T-cell (primary cell): ENCODE results near the gene DND1. TPM values are rescaled to one million over a fixed set of nuclear protein-coding genes. Genes with fewer than 3 reads are reported as not detected.
A peak's percentile ranks its signal among the peaks of the same experiment; 100 is the strongest.

Experiments
- ATAC-seq, 4 experiments: fragments of 200-7000 bp in 3 of 4; fragments of 150-1000 bp in 1 of 4; cut with Tn5 transposase; replicated peaks in 1 of 4; 1 replicate in 3 of 4; 2 replicates in 1 of 4; pipeline ENCODE4 v1.10.0; 2021; ENCODE audit warnings: moderate library complexity in 3 of 4, mild to moderate bottlenecking in 2 of 4, moderate number of reproducible peaks in 1 of 4
- CTCF ChIA-PET, 2 donors: fragments of 300-600 bp; sonication (Branson Sonifier 250); formaldehyde crosslinking; loops; one replicate each; lab custom pipeline; 2022; ENCODE audit warnings: antibody characterized with exemption in 2 of 2; lab: Charles Lee
- POLR2A ChIA-PET, 2 donors: fragments of 300-600 bp; sonication (Branson Sonifier 250); formaldehyde crosslinking; loops; one replicate each; lab custom pipeline; 2022; ENCODE audit warnings: antibody characterized with exemption in 2 of 2; lab: Charles Lee
- DNase-seq, 35 experiments: peaks; one replicate each; pipeline versions ENCODE4 v3.0.0 to v3.0.0-alpha.2; 2013 to 2023
- H3K27ac ChIP-seq: one replicate; pipeline ENCODE4 v1.5.1; 2013; ENCODE audit warnings: low read length
- H3K27me3 ChIP-seq, 2 experiments: replicated peaks in 1 of 2; 1 replicate in 1 of 2; 2 replicates in 1 of 2; pipeline versions ENCODE4 v1.6.1 to v1.7.0; 2013; ENCODE audit warnings: low read length in 1 of 2, mixed read lengths in 1 of 2; ENCODE audit not compliant: control insufficient read depth in 2 of 2, insufficient read depth in 2 of 2; ENCODE audit errors: extremely low read depth in 1 of 2
- H3K36me3 ChIP-seq, 2 donors: 1 replicate in 1 of 2; 2 replicates in 1 of 2; pipeline versions ENCODE4 v1.6.1 to v1.7.0; 2013; ENCODE audit warnings: low read length in 1 of 2; ENCODE audit not compliant: control insufficient read depth in 2 of 2, insufficient read depth in 1 of 2; ENCODE audit errors: extremely low read depth in 1 of 2
- H3K4me1 ChIP-seq, 2 experiments: 1 replicate in 1 of 2; 2 replicates in 1 of 2; pipeline versions ENCODE4 v1.6.1 to v1.7.0; 2013; ENCODE audit warnings: low read length in 2 of 2, mixed read lengths in 1 of 2; ENCODE audit not compliant: insufficient read depth in 2 of 2, control insufficient read depth in 1 of 2; ENCODE audit errors: extremely low read depth in 1 of 2
- H3K4me3 ChIP-seq, 2 donors: 1 replicate in 1 of 2; 2 replicates in 1 of 2; pipeline versions ENCODE4 v1.5.1 to v1.7.0; 2013; ENCODE audit warnings: mild to moderate bottlenecking in 2 of 2, low read length in 1 of 2, moderate library complexity in 1 of 2; ENCODE audit not compliant: control insufficient read depth in 1 of 2; ENCODE audit errors: extremely low read depth in 1 of 2
- H3K9me3 ChIP-seq: 2 replicates; pipeline ENCODE4 v1.7.0; 2013
- H3K27ac Mint-ChIP-seq, 2 donors: one replicate each; pipeline ENCODE4 v1.8.0; 2020 to 2021; ENCODE audit warnings: mild to moderate bottlenecking in 2 of 2, mixed read lengths in 2 of 2
- H3K27me3 Mint-ChIP-seq, 2 donors: one replicate each; pipeline ENCODE4 v1.8.0; 2021 to 2022; ENCODE audit warnings: mixed read lengths in 2 of 2
- H3K36me3 Mint-ChIP-seq: one replicate; pipeline ENCODE4 v1.8.0; 2021; ENCODE audit warnings: mixed read lengths
- H3K4me1 Mint-ChIP-seq, 3 donors: one replicate each; pipeline ENCODE4 v1.8.0; 2020 to 2022; ENCODE audit warnings: mixed read lengths in 3 of 3, mild to moderate bottlenecking in 1 of 3
- H3K4me3 Mint-ChIP-seq, 3 donors: one replicate each; pipeline ENCODE4 v1.8.0; 2020 to 2022; ENCODE audit warnings: mild to moderate bottlenecking in 3 of 3, mixed read lengths in 3 of 3, moderate library complexity in 3 of 3
- H3K9me3 Mint-ChIP-seq, 3 donors: one replicate each; pipeline ENCODE4 v1.8.0; 2020 to 2022; ENCODE audit warnings: mixed read lengths in 3 of 3
- WGBS: methylation state at CpG from one replicate; pipeline ENCODE4 v1.1.5; 2013; ENCODE audit warnings: missing lambda C conversion rate; ENCODE audit not compliant: insufficient coverage; 5-methylcytosine and 5-hydroxymethylcytosine counted together
- total RNA-seq, 35 experiments: library from RNA in 6 of 35; stranded (reverse) in 6 of 35; fragments of 120-200 nt in 1 of 35; gene quantifications; one replicate each; pipeline versions ENCODE4 v1.2.1 to v1.2.4 and lab custom pipeline; 2013 to 2026

DND1 gene
- total RNA-seq, 5 donors from 2014 or later (not counting 1 experiment from before 2014, with no cell fraction given) = 3.0 to 6.4 (median 5.5) TPM

- Mint-ChIP-seq H3K27ac (peak overlapping the region; percentile 2 to 27), H3K4me3 (peak overlapping the region; percentile 37 to 88 (median 47)), H3K36me3 (no peaks in the 10 kb centered on the region), H3K27me3 (peaks cover 0 to 3% of the 10 kb centered on the region in 2 donors), H3K4me1 (peaks cover 27 to 40% (median 33%) of the 10 kb centered on the region in 3 donors), H3K9me3 (no peaks in the 10 kb centered on the region)
- WGBS = no CpG with 5 or more reads among the region's 3 CpGs
- ChIA-PET CTCF (interaction anchor here (0.7 to 1.9 kb wide), 11 partner anchors 11 to 386 kb away, joined by 3 to 13 read pairs (median 3); partner anchors contain the start of gene EIF4EBP3 (in 2 of the 2)), POLR2A (interaction anchor here in 1 of 2 donors (0.6 kb wide), 2 partner anchors 54 to 70 kb away, joined by 3 to 9 read pairs; no protein-coding TSS in a partner anchor)
- Histone ChIP-seq H3K27ac (no peak overlapping the region), H3K4me3 (no peak overlapping the region), H3K36me3 (no peaks in the 10 kb centered on the region), H3K9me3 (no peaks in the 10 kb centered on the region), H3K4me1 (peaks cover 0 to 26% of the 10 kb centered on the region in 2 experiments), H3K27me3 (peaks cover 0 to 14% of the 10 kb centered on the region in 2 experiments)
- ATAC-seq (no peak), DNase-seq (no peak)
Measured at GRCh38 chr5:140634103-140634502, 39.3 kb downstream of the DND1 start.

- no peak for ATAC-seq
- WGBS = no CpG with 5 or more reads among the region's 2 CpGs
- H3K27ac ChIP-seq = no peak overlapping the region
- no peak for DNase-seq
- Mint-ChIP-seq H3K4me3 (peak overlapping the region; percentile 78 to 88 (median 88)), H3K27me3 (peaks cover 0 to 3% of the 10 kb centered on the region in 2 donors), H3K36me3 (no peaks in the 10 kb centered on the region), H3K27ac (peak overlapping the region in 1 of 2 donors; percentile 87), H3K4me1 (peaks cover 21 to 34% (median 27%) of the 10 kb centered on the region in 3 donors), H3K9me3 (no peaks in the 10 kb centered on the region)
- H3K36me3 ChIP-seq = no peaks in the 10 kb centered on the region
- H3K4me3 ChIP-seq = peak overlapping the region in 1 of 2 donors; percentile 84
- ChIA-PET CTCF (interaction anchor here (0.6 to 1.1 kb wide), 3 partner anchors 64 to 385 kb away, joined by 3 read pairs; no protein-coding TSS in a partner anchor), POLR2A (interaction anchor here in 1 of 2 donors (1.6 kb wide), 1 partner anchor 14 kb away, joined by 6 read pairs; the partner anchor contains the start of genes IK and NDUFA2)
- H3K9me3 ChIP-seq = no peaks in the 10 kb centered on the region
- H3K27me3 ChIP-seq = peaks cover 0 to 14% of the 10 kb centered on the region in 2 experiments
- peaks cover 0 to 20% of the 10 kb centered on the region in 2 experiments for H3K4me1 ChIP-seq
Measured at GRCh38 chr5:140633501-140633900, 39.9 kb downstream of the DND1 start.

GRCh38 chr5:140633021-140633471 lies 40.3 kb downstream of the DND1 start, which contains the start of gene CD14:
Gene CD14 (minus strand): TSS chr5:140633175. CDS start chr5:140633071, 104 bp downstream.
- no peaks in the 10 kb centered on the region for H3K9me3 ChIP-seq
- H3K4me3 ChIP-seq = peak within 1 kb of the TSS; percentile 63 to 84
- Mint-ChIP-seq H3K9me3 (peaks cover 0 to 2% (median 0%) of the 10 kb centered on the region in 3 donors), H3K4me1 (peaks cover 19 to 31% (median 25%) of the 10 kb centered on the region in 3 donors), H3K27me3 (peaks cover 0 to 3% of the 10 kb centered on the region in 2 donors), H3K27ac (peak within 1 kb of the TSS; percentile 71 to 87), H3K36me3 (no peaks in the 10 kb centered on the region), H3K4me3 (peak within 1 kb of the TSS; percentile 78 to 88 (median 88))
- 22% methylated on average over 5 of the region's 16 CpGs for WGBS
- H3K27ac ChIP-seq = peak within 1 kb of the TSS; percentile 10
- peak in 2 of 4 experiments; percentile 16 to 33 for ATAC-seq
- H3K4me1 ChIP-seq = peaks cover 0 to 19% of the 10 kb centered on the region in 2 experiments
- CTCF ChIA-PET = interaction anchor here (0.6 to 0.9 kb wide), 4 partner anchors 15 to 272 kb away, joined by 3 to 5 read pairs (median 4); partner anchors contain the start of gene IK (in 1 of the 2)
- H3K27me3 ChIP-seq = peaks cover 0 to 14% of the 10 kb centered on the region in 2 experiments
- POLR2A ChIA-PET = interaction anchor here in 1 of 2 donors (1.6 kb wide), 1 partner anchor 14 kb away, joined by 6 read pairs; the partner anchor contains the start of genes IK and NDUFA2
- peak in 3 of 35 experiments; percentile 9 to 18 (median 10) for DNase-seq
- H3K36me3 ChIP-seq = no peaks in the 10 kb centered on the region

DNA sequence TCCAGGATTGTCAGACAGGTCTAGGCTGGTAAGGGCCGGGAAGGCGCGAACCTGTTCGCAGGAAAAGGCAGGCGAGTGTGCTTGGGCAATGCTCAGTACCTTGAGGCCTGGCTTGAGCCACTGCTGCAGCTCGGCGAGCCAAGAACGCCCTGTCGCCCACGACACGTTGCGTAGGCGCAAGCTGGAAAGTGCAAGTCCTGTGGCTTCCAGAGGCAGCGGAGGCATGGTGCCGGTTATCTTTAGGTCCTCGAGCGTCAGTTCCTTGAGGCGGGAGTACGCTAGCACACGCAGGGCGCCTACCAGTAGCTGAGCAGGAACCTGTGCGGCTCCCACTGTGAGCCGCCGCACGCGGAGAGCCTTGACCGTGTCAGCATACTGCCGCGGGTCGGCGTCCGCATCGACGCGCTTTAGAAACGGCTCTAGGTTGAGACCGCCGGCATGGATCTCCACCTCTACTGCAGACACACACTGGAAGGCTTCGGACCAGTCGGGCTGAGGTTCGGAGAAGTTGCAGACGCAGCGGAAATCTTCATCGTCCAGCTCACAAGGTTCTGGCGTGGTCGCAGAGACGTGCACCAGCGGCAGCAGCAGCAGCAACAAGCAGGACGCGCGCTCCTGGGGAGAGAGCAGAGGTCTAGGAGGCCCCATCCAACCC lies 40.9 kb downstream of the DND1 start:
- Histone ChIP-seq H3K4me1 (peaks cover 0 to 19% of the 10 kb centered on the region in 2 experiments), H3K4me3 (peak overlapping the region; percentile 63 to 84), H3K27ac (peak overlapping the region; percentile 10), H3K9me3 (no peaks in the 10 kb centered on the region), H3K36me3 (no peaks in the 10 kb centered on the region), H3K27me3 (peaks cover 0 to 14% of the 10 kb centered on the region in 2 experiments)
- H3K27me3 Mint-ChIP-seq = peaks cover 0 to 6% of the 10 kb centered on the region in 2 donors
- no peaks in the 10 kb centered on the region for H3K36me3 Mint-ChIP-seq
- CTCF ChIA-PET = interaction anchor here (0.8 to 0.9 kb wide), 3 partner anchors 15 to 259 kb away, joined by 3 to 5 read pairs (median 4); partner anchors contain the start of gene IK (in 1 of the 2)
- ATAC-seq = peak; percentile 87 to 88 (median 88)
- peak overlapping the region; percentile 78 to 88 (median 88) for H3K4me3 Mint-ChIP-seq
- peak; percentile 20 to 67 (median 38) for DNase-seq
- H3K4me1 Mint-ChIP-seq = peaks cover 19 to 31% (median 25%) of the 10 kb centered on the region in 3 donors
- WGBS = under 1% methylated on average over 50 of the region's 51 CpGs
- peaks cover 0 to 4% (median 0%) of the 10 kb centered on the region in 3 donors for H3K9me3 Mint-ChIP-seq
- peak overlapping the region; percentile 71 to 87 for H3K27ac Mint-ChIP-seq
- POLR2A ChIA-PET = interaction anchor here in 1 of 2 donors (1.6 kb wide), 1 partner anchor 15 kb away, joined by 6 read pairs; the partner anchor contains the start of genes IK and NDUFA2

GRCh38 chr5:140631831-140632365 lies 41.5 kb downstream of the DND1 start:
- H3K27me3 Mint-ChIP-seq = peaks cover 0 to 7% of the 10 kb centered on the region in 2 donors
- peak overlapping the region; percentile 78 to 88 (median 88) for H3K4me3 Mint-ChIP-seq
- DNase-seq (peak in 30 of 35 experiments; percentile 7 to 56 (median 32)), ATAC-seq (peak; percentile 76 to 78 (median 76))
- H3K27ac Mint-ChIP-seq = peak overlapping the region; percentile 71 to 87
- H3K4me1 Mint-ChIP-seq = peaks cover 19 to 31% (median 24%) of the 10 kb centered on the region in 3 donors
- peak overlapping the region; percentile 63 to 84 for H3K4me3 ChIP-seq
- peaks cover 0 to 14% of the 10 kb centered on the region in 2 experiments for H3K27me3 ChIP-seq
- H3K36me3 Mint-ChIP-seq = no peaks in the 10 kb centered on the region
- peaks cover 0 to 4% (median 0%) of the 10 kb centered on the region in 3 donors for H3K9me3 Mint-ChIP-seq
- POLR2A ChIA-PET = interaction anchor here in 1 of 2 donors (1.6 kb wide), 1 partner anchor 15 kb away, joined by 6 read pairs; the partner anchor contains the start of genes IK and NDUFA2
- peaks cover 0 to 19% of the 10 kb centered on the region in 2 experiments for H3K4me1 ChIP-seq
- 22% methylated on average over 36 of the region's 36 CpGs for WGBS
- CTCF ChIA-PET = interaction anchor here in 1 of 2 donors (0.9 kb wide), 1 partner anchor 258 kb away, joined by 3 read pairs; no protein-coding TSS in a partner anchor
- no peak overlapping the region for H3K27ac ChIP-seq
- H3K9me3 ChIP-seq = no peaks in the 10 kb centered on the region
- no peaks in the 10 kb centered on the region for H3K36me3 ChIP-seq
